Measurements from ENCODE around the gene HPCAL1.

HPCAL1 gene

DNA sequence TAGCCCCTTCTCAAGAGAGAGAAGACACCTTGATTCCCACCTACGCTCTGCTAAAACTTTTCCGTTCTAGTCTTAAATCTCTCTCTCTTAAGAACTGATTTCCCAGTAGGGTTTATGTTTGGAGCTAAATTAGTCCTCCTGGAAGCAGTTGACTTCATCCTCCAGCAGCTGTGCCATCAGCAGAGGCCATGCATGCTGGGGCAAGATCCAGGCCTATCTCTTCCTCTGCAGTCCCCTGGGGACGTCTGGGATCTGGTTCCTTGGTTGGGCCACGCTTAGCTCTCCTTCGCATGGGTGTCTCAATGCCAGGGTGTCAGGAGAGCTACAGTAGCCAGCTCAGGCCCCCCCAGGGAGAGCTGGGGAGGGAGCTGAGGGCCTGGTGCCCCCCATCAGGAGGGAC is 49.7 kb downstream of the HPCAL1 start:
- TF ChIP-seq EGR1 (IDR thresholded peaks at IDR 0.05) (no peak), CREB1 (IDR thresholded peaks at IDR 0.05; ENCODE audit: low read depth) (no peak), TCF12 (IDR thresholded peaks at IDR 0.05; ENCODE audit: low read depth) (no peak), YY1 (IDR thresholded peaks at IDR 0.05; ENCODE audit: low read depth) (no peak), EP300 (IDR thresholded peaks at IDR 0.05; ENCODE audit: borderline replicate concordance) (no peak), TEAD4 (IDR thresholded peaks at IDR 0.05) (no peak), ZBTB7A (IDR thresholded peaks at IDR 0.05; ENCODE audit: low read depth) (no peak), TAF1 (IDR thresholded peaks at IDR 0.05; ENCODE audit: low read depth) (no peak), CEBPB (IDR thresholded peaks at IDR 0.05) (no peak), FOXM1 (IDR thresholded peaks at IDR 0.05; ENCODE audit: borderline replicate concordance, low read depth) (no peak)
- TF ChIP-seq, protein P1, sequence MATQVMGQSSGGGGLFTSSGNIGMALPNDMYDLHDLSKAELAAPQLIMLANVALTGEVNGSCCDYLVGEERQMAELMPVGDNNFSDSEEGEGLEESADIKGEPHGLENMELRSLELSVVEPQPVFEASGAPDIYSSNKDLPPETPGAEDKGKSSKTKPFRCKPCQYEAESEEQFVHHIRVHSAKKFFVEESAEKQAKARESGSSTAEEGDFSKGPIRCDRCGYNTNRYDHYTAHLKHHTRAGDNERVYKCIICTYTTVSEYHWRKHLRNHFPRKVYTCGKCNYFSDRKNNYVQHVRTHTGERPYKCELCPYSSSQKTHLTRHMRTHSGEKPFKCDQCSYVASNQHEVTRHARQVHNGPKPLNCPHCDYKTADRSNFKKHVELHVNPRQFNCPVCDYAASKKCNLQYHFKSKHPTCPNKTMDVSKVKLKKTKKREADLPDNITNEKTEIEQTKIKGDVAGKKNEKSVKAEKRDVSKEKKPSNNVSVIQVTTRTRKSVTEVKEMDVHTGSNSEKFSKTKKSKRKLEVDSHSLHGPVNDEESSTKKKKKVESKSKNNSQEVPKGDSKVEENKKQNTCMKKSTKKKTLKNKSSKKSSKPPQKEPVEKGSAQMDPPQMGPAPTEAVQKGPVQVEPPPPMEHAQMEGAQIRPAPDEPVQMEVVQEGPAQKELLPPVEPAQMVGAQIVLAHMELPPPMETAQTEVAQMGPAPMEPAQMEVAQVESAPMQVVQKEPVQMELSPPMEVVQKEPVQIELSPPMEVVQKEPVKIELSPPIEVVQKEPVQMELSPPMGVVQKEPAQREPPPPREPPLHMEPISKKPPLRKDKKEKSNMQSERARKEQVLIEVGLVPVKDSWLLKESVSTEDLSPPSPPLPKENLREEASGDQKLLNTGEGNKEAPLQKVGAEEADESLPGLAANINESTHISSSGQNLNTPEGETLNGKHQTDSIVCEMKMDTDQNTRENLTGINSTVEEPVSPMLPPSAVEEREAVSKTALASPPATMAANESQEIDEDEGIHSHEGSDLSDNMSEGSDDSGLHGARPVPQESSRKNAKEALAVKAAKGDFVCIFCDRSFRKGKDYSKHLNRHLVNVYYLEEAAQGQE (IDR thresholded peaks at IDR 0.05; ENCODE audit: low read depth), result no peak
- TF ChIP-seq, protein P2, sequence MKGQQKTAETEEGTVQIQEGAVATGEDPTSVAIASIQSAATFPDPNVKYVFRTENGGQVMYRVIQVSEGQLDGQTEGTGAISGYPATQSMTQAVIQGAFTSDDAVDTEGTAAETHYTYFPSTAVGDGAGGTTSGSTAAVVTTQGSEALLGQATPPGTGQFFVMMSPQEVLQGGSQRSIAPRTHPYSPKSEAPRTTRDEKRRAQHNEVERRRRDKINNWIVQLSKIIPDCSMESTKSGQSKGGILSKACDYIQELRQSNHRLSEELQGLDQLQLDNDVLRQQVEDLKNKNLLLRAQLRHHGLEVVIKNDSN (IDR thresholded peaks at IDR 0.05), result no peak

DNA sequence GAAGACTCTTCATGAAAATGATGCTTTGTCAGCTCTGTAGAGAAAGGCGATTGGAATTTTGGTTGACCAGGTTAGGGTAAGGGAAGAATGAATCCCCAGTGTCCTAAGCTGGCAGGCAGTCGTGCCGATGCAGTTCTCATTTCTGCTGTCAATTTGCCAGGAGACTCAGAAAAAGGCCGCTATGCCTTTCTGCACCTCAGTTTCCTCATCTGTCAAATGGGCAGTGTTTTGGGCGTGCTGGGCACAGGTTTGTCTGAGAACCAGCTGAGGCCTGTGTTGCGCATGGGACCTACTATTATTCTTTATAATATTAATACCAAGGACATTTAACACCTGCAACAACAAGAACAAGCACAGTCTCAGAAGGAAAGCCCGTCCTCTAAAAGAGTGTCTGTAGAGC is 50.3 kb downstream of the HPCAL1 start:
- TF ChIP-seq NFIC (IDR thresholded peaks at IDR 0.05), result no peak
- TF ChIP-seq, protein P3, sequence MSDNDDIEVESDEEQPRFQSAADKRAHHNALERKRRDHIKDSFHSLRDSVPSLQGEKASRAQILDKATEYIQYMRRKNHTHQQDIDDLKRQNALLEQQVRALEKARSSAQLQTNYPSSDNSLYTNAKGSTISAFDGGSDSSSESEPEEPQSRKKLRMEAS (IDR thresholded peaks at IDR 0.05), result no peak
- no peak for TF ChIP-seq TCF12 (IDR thresholded peaks at IDR 0.05; ENCODE audit: low read depth)
- no peak for TF ChIP-seq CEBPB (IDR thresholded peaks at IDR 0.05)

DNA sequence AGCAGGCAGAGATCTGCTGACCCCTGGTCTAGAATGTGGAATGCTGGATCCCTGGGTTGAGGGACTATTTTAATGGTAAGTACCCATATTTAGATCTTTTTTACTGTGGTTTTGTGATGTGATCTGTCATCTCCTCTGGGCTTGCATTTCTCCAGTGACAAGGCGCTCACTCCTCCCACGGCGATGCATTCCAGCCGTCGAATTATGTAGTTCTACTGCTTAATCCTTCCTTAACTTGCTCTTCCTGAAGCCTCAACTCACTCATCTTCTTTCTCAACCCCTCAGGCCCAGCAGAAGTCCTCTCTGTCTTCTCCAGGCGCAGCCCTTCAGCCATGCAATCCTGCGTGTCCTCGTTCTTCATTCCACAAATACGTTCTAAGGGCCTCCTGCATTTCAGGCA is 51.2 kb downstream of the HPCAL1 start:
- TF ChIP-seq TCF12 (IDR thresholded peaks at IDR 0.05; ENCODE audit: low read depth) (no peak), CREB1 (IDR thresholded peaks at IDR 0.05; ENCODE audit: low read depth) (no peak), TEAD4 (IDR thresholded peaks at IDR 0.05) (no peak), ZBTB7A (IDR thresholded peaks at IDR 0.05; ENCODE audit: low read depth) (no peak), CEBPB (IDR thresholded peaks at IDR 0.05) (no peak), FOXM1 (IDR thresholded peaks at IDR 0.05; ENCODE audit: borderline replicate concordance, low read depth) (no peak), EP300 (IDR thresholded peaks at IDR 0.05; ENCODE audit: borderline replicate concordance) (no peak), EGR1 (IDR thresholded peaks at IDR 0.05) (no peak), RAD21 (IDR thresholded peaks at IDR 0.05; ENCODE audit: low read depth) (no peak), NFIC (IDR thresholded peaks at IDR 0.05) (no peak), YY1 (IDR thresholded peaks at IDR 0.05; ENCODE audit: low read depth) (no peak), TAF1 (IDR thresholded peaks at IDR 0.05; ENCODE audit: low read depth) (no peak)
- TF ChIP-seq, protein P1 (IDR thresholded peaks at IDR 0.05; ENCODE audit: low read depth), result no peak
- TF ChIP-seq, protein P2 (IDR thresholded peaks at IDR 0.05), result no peak
- TF ChIP-seq, protein P3 (IDR thresholded peaks at IDR 0.05), result no peak

DNA sequence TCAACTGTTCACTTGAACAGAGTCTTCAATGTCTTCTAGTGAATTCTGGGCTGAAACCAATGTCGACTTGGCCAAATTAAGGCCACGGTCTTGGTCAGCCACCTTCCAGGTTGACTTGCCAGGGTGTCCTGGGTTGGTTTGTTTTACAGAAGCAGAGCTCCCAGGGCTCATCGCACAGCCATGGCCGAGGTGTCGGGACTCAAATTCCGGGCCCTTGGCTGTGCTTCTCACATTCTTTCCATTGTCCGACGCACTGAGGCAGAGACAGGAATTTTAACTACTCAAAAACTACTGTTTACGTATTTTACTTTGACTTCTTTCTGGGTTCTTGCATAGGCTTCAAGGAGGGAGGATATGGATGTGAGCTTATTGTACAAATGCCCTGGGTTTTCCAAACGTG is 51.7 kb downstream of the HPCAL1 start:
- TF ChIP-seq NFIC (IDR thresholded peaks at IDR 0.05) (no peak), EGR1 (IDR thresholded peaks at IDR 0.05) (no peak), YY1 (IDR thresholded peaks at IDR 0.05; ENCODE audit: low read depth) (no peak), TEAD4 (IDR thresholded peaks at IDR 0.05) (peak; percentile 75), TCF12 (IDR thresholded peaks at IDR 0.05; ENCODE audit: low read depth) (no peak)

DNA sequence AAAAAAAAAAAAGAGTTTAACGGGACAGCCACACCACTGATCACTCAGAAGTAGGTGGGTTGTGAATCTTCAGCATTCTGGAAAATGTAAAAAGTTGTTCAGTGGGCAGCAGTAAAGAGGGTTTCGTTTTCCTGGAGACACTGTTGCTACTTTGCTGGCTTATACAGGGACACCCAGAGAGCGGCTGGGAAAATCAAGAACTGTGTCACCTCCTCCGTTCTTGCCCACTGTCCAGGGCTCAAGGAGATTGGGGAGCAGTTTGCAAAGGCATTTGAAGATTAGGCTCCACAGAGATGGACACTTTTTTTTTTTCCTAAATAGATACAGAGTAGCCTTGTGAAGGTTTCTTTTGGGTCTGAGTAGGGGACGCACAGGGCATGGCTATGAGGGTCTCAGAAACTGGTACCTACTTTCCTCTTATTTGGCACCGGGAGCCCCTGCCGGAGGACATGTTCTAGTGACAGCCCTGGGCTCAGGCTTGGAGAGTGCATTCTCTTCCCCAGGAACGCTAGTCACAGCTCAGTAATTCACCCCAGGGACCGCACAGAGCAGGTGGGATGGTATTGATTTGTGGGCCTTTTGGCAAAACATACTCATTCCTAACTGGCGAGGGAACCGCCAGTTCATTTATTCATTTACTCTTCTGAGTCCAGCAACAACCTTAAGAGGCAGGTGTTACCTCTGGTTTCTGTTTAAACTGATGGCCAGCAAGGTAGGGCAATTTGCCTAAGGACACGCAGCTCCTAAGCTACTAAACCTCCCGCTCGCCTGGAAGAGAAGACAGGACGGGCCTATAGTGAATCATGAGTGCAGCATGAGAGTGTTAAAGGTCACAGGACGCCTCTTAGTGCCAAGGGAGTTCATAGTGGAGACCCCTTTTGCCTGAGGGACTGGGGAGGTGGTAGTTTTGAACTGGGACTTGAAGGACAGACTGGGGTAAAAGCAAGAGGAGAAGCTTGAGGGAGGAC is 53.1 kb downstream of the HPCAL1 start:
- TF ChIP-seq NFIC (IDR thresholded peaks at IDR 0.05) (peak; percentile 40), RAD21 (IDR thresholded peaks at IDR 0.05; ENCODE audit: low read depth) (no peak; the same call in 1 of the 2 replicates)
- TF ChIP-seq, protein P2 (IDR thresholded peaks at IDR 0.05), result no peak

DNA sequence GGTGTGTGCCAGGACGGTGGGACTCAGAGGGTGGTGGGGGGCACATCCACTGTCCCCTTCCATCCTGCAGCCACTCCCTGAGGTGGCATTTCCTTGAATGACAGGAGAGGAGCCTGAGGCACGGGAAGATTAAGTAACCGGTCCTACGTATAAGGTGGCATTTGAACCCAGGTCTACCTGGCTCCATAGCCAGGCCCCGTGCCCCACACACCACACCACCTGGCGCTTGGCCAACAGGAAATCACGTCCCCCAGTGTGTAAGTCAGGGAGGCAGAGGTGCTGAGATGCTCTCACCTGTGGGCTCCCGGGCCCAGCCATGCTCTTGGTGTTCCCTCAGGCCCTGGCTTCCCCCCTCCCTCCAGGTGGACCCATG is 53.7 kb downstream of the HPCAL1 start:
- TF ChIP-seq NFIC (IDR thresholded peaks at IDR 0.05) (peak; percentile 51; the same call in 1 of the 2 replicates), TEAD4 (IDR thresholded peaks at IDR 0.05) (no peak)
